ENCODE results near the gene TSKU.
A peak's percentile ranks its signal among the peaks of the same experiment; 100 is the strongest.

The TSKU gene

DNA sequence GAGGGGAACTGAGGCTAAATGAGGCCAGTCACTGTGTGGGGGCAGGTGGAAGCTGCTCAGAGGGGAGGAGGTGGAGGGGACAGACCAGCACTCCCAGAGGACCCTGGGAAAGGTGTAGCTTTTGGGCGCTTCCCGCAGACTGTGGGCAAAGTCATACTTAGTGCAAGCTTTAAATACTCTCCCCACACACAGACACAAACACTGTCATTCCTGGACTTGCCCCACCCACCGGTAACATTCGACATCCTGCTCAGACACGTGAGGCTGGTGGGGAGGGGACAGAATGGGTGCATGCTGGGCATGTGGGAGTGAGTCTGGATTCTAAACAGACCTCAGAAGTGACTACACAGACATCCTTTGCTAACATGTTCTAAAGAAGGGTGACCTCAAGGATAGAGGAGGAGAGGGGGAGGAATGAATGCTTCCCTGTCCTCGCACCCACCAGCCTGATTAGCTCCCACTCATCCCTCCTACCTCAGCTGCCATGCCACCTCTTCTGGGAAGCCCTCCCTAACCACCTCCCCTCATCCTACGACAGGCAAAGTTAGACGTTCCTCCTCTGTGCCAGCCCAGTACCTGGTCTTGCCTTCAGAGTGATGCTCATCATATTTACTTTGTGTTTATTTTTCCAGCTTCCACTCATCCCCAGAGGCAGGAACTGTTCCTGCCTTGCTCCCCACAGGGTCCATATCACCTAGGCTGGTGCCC lies 22.2 kb downstream of the TSKU start:
- TF ChIP-seq, protein P1, sequence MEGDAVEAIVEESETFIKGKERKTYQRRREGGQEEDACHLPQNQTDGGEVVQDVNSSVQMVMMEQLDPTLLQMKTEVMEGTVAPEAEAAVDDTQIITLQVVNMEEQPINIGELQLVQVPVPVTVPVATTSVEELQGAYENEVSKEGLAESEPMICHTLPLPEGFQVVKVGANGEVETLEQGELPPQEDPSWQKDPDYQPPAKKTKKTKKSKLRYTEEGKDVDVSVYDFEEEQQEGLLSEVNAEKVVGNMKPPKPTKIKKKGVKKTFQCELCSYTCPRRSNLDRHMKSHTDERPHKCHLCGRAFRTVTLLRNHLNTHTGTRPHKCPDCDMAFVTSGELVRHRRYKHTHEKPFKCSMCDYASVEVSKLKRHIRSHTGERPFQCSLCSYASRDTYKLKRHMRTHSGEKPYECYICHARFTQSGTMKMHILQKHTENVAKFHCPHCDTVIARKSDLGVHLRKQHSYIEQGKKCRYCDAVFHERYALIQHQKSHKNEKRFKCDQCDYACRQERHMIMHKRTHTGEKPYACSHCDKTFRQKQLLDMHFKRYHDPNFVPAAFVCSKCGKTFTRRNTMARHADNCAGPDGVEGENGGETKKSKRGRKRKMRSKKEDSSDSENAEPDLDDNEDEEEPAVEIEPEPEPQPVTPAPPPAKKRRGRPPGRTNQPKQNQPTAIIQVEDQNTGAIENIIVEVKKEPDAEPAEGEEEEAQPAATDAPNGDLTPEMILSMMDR (IDR thresholded peaks at IDR 0.05; ENCODE audit: low read depth, low read length): no peak
- DNase-seq (ENCODE audit: low read depth in 2 of 2): peak in 1 of 2 donors; percentile 25
- H3K4me3 ChIP-seq (replicated peaks in 1 of 2; ENCODE audit: low read depth in 2 of 2, low read length in 2 of 2): no peak overlapping the region

DNA sequence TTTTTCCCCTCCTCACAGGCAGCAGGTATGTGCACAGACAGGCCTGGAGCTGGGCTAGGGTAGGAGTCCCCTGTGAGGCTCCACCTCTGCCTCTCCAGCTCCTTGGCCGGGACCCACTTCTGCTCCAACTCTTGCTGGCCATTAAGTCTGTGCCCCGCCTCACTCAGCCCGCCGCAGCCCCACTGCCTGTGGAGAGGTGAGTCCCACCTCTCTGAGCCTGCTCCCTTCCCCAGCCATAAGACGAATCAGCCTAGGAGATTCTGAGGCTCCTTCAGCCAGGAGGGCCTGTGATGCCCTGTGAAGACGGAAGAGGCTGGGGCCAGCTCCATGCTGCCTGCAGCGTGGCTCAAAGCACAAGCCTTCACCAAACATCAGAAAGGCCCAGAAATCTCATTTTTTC lies 23.0 kb downstream of the TSKU start:
- DNase-seq (ENCODE audit: low read depth in 2 of 2): no peak
- H3K4me3 ChIP-seq (replicated peaks in 1 of 2; ENCODE audit: low read depth in 2 of 2, low read length in 2 of 2): no peak overlapping the region
- TF ChIP-seq, protein P1 (IDR thresholded peaks at IDR 0.05; ENCODE audit: low read depth, low read length): no peak

DNA sequence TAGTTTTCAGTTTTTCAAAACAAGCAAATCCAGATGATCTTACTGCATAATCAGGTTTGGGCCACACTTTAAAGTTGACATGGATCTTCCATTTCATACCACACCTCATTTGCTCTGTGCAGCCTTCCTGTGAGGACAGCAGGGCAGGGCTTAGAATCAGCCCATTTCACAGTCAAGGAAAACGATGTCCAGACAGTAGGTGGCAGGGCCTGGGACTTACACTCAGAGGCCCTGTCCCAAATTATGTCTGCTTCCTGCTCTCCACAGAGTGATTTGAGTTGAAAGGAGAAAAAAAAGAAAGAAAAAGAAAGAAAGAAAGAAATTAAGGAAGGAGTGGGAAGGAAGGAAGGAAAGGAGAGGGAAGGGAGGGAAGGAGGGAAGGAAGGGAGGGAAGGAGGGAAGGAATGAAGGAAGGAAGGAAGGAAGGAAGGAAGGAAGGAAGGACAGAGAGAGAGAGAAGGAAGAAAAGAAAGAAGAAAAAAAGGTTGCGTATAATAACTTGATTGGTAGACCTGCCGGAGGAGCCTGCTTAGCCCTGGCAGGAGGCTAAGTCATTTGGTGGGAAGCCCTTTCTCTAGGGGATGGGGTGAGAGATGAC lies 23.6 kb downstream of the TSKU start:
- H3K4me3 ChIP-seq (replicated peaks in 1 of 2; ENCODE audit: low read depth in 2 of 2, low read length in 2 of 2): no peak overlapping the region
- TF ChIP-seq, protein P1 (IDR thresholded peaks at IDR 0.05; ENCODE audit: low read depth, low read length): no peak
- DNase-seq (ENCODE audit: low read depth in 2 of 2): no peak

DNA sequence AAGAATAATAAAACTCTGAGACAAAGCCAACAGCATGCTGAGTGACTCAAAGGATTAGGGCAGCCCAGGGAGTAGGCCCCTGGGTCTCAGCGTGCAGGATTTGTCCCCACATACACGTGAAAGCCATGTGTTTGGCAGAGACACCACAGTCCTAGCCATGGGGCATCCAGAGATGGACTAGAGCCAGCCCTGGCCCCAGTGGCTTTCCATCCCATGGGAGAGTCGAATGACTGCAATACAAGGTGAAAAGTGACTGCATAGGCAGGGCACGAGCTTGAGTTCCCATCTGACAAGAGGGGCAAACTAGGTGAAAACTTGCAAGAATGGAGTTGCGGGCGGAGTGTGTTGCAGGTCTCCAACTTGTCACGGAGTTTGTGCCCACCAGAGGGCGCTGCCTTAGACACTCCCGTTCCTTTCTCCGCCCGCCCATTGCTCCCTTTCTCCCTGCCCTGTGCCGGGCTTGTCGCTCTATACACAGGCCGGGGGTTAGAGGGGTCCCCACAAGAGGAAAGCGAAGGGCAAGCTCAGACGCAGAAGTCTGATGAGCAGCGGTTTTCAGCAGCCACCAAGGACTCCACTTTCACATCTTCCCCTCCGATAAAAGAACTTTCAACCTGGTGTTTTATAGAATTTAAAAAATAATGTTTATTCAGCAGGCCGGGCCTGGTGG lies 24.2 kb downstream of the TSKU start:
- H3K4me3 ChIP-seq (replicated peaks in 1 of 2; ENCODE audit: low read depth in 2 of 2, low read length in 2 of 2): no peak overlapping the region
- TF ChIP-seq, protein P1 (IDR thresholded peaks at IDR 0.05; ENCODE audit: low read depth, low read length): peak; percentile 80
- peak; percentile 85 to 86 for DNase-seq (ENCODE audit: low read depth in 2 of 2)

DNA sequence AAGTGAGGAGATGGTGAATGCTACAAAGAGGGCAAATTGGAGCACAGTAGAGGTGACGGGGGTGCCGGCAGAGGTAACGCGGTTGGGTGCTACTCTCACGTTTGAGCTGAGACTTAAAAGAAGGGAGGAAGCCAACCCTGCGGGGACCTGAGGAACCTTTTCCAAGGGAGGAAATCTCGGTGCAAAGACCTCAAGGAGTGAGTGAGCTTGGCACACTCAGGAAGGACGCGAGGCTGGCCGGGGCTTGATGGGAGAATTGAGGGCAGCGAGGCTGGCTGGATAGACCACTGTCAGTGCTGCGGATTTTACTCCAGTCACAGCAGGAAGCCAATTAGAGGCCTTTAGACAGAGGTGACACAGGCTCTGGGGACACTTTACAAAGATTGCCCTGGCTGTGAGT lies 25.0 kb downstream of the TSKU start:
- TF ChIP-seq, protein P1 (IDR thresholded peaks at IDR 0.05; ENCODE audit: low read depth, low read length): no peak
- DNase-seq (ENCODE audit: low read depth in 2 of 2): no peak

DNA sequence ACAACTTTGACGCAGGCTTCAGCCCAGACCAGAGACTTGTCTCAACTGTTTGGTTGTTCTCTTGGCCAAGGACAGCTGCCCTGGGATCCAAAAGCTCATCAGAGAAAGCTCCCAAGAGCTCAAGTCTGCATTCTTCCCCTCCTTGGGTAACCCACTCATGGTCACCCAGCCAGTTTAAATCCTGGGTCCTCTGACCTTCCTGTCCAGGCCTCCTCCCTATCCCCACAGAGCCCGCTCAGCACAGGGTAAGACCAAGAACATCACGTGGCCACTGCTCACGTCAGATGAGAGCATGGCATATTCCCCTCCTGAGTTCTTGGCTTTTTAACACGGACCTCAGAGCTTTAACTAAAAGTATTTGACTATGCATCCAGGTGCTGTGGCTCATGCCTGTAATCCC lies 25.8 kb downstream of the TSKU start:
- TF ChIP-seq, protein P1 (IDR thresholded peaks at IDR 0.05; ENCODE audit: low read depth, low read length): no peak

More for the DNA sequence above, 25.0 kb downstream of the TSKU start:
- no peak overlapping the region for H3K4me3 ChIP-seq (replicated peaks in 1 of 2; ENCODE audit: low read depth in 2 of 2, low read length in 2 of 2)

More for the DNA sequence above, 25.8 kb downstream of the TSKU start:
- no peak for DNase-seq (ENCODE audit: low read depth in 2 of 2)
- H3K4me3 ChIP-seq (replicated peaks in 1 of 2; ENCODE audit: low read depth in 2 of 2, low read length in 2 of 2): no peak overlapping the region

All from cardiac fibroblast (primary cell).